Adrenal gland (tissue), 12 donors: Measurements from ENCODE around the gene AQP2. TPM values are rescaled to one million over a fixed set of nuclear protein-coding genes. Genes with fewer than 3 reads are reported as not detected.
A peak's percentile ranks its signal among the peaks of the same experiment; 100 is the strongest.

Experiments
- DNase-seq, 7 donors: peaks; one replicate each; pipeline ENCODE4 v3.0.0-alpha.2; 2019 to 2020
- H3K27ac ChIP-seq, 5 donors: fragments of 200-600 bp; sonication (generic) in 4 of 5; 1 replicate in 3 of 5; 2 replicates in 2 of 5; pipeline versions ENCODE4 v1.5.1 to v1.8.0; 2016 to 2020; ENCODE audit warnings: mild to moderate bottlenecking in 1 of 5
- H3K27me3 ChIP-seq: fragments of 200-600 bp; 2 replicates; pipeline ENCODE4 v1.8.0; 2021
- H3K36me3 ChIP-seq, 2 donors: fragments of 200-600 bp; replicated peaks in 1 of 2; 1 replicate in 1 of 2; 2 replicates in 1 of 2; pipeline versions ENCODE4 v1.5.1 to v1.8.0; 2018 to 2022
- H3K4me1 ChIP-seq, 2 donors: fragments of 200-600 bp; replicated peaks in 1 of 2; 1 replicate in 1 of 2; 2 replicates in 1 of 2; pipeline versions ENCODE4 v1.5.1 to v1.8.0; 2018 to 2021
- H3K4me3 ChIP-seq, 4 donors: fragments of 200-600 bp; sonication (generic) in 3 of 4; one replicate each; pipeline ENCODE4 v1.5.1; 2016 to 2018
- H3K9me3 ChIP-seq, 3 donors: fragments of 200-600 bp; sonication (generic) in 1 of 3; replicated peaks in 1 of 3; 1 replicate in 2 of 3; 2 replicates in 1 of 3; pipeline versions ENCODE4 v1.5.1 to v1.8.0; 2016 to 2021
- POLR2A ChIP-seq, 2 donors: fragments of 450-650 bp; IDR thresholded peaks; one replicate each; pipeline ENCODE4 v1.6.1; 2017; ENCODE audit warnings: antibody characterized with exemption in 2 of 2, mild to moderate bottlenecking in 2 of 2, moderate library complexity in 1 of 2
- WGBS, 4 donors: extraction: QIAGEN DNeasy Blood & Tissue Kit in 2 of 4; methylation state at CpG; one replicate each; pipeline versions ENCODE4 v1.1.5 to v1.1.7; 2013 to 2017; 5-methylcytosine and 5-hydroxymethylcytosine counted together
- intact Hi-C, 2 donors: fragments of 100-400 bp; cut with DNase I; formaldehyde crosslinking; loops; one replicate each; pipeline versions ENCODE4 v1.14.1 to v1.15.0; 2022 to 2023
- polyA plus RNA-seq, 3 donors: library from polyadenylated mRNA; stranded (reverse); fragments of 200-250 nt in 2 of 3; fragments of 350-450 nt in 1 of 3; fragmentation: Illumina TruSeq in 1 of 3; extraction: RNeasy Lipid Tissue Mini Kit (QIAGEN cat#74804) in 1 of 3; gene quantifications; one replicate each; pipeline ENCODE4 v1.2.3, GENCODE V29; 2013 to 2014
- total RNA-seq, 9 donors: library from RNA; depleted of rRNA in 4 of 9; stranded (reverse); fragments of >200 nt in 4 of 9; fragments of 120-200 nt in 1 of 9; fragmentation: NEBNext Ultra II Directional in 1 of 9; extraction: Animal tissue kit (Norgen Biotek cat#: 25700) in 1 of 9; gene quantifications; one replicate each; pipeline versions ENCODE4 v1.1.0 to v1.2.4, GENCODE V29; 2013 to 2023
- TF ChIP-seq, protein P1 (sequence below), 6 experiments: fragments of 450-650 bp in 4 of 6; fragments of 200-600 bp in 2 of 6; sonication (generic) in 1 of 6; IDR thresholded peaks; 1 replicate in 5 of 6; 2 replicates in 1 of 6; pipeline versions ENCODE4 v1.5.1 to v1.8.0; 2016 to 2021; ENCODE audit warnings: antibody characterized with exemption in 6 of 6, mild to moderate bottlenecking in 2 of 6, moderate library complexity in 1 of 6
- donor health status: healthy with polysubstance abuse.
- donor health status: Bipolar disorder and iron deficiency.
- donor health status: DM: yes; HTN: yes; CAD: no.
- donor health status: DM: no; HTN: no; CAD: no.
- donor health status: DM: no; HTN: no; CAD: no.
- donor health status: DM: yes; HTN: yes; CAD: no.

Gene AQP2
- total and polyA plus RNA-seq, 12 donors = 0.10 to 81.0 (median 2.4) TPM; not detected in 1

- no peak for TF ChIP-seq POLR2A (IDR thresholded peaks at IDR 0.05)
- TF ChIP-seq, protein P1, sequence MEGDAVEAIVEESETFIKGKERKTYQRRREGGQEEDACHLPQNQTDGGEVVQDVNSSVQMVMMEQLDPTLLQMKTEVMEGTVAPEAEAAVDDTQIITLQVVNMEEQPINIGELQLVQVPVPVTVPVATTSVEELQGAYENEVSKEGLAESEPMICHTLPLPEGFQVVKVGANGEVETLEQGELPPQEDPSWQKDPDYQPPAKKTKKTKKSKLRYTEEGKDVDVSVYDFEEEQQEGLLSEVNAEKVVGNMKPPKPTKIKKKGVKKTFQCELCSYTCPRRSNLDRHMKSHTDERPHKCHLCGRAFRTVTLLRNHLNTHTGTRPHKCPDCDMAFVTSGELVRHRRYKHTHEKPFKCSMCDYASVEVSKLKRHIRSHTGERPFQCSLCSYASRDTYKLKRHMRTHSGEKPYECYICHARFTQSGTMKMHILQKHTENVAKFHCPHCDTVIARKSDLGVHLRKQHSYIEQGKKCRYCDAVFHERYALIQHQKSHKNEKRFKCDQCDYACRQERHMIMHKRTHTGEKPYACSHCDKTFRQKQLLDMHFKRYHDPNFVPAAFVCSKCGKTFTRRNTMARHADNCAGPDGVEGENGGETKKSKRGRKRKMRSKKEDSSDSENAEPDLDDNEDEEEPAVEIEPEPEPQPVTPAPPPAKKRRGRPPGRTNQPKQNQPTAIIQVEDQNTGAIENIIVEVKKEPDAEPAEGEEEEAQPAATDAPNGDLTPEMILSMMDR (IDR thresholded peaks at IDR 0.05) = no peak
- H3K4me1 ChIP-seq = peaks cover 5 to 13% of the 10 kb centered on the region in 2 donors
- WGBS, 4 donors = 67 to 75% (median 70%) methylated on average over 16 to 21 of the region's 21 CpGs
- no peak overlapping the region for H3K4me3 ChIP-seq
- no peaks in the 10 kb centered on the region for H3K27me3 ChIP-seq
- H3K36me3 ChIP-seq = no peaks in the 10 kb centered on the region
- DNase-seq = peak; percentile 76 to 87 (median 82)
- H3K9me3 ChIP-seq = no peaks in the 10 kb centered on the region
- intact Hi-C loops = loop anchor here in 1 of 2 donors (10.0 kb wide), 1 partner anchor 98 kb away; no protein-coding TSS in a partner anchor
- H3K27ac ChIP-seq = no peak overlapping the region
Observed at GRCh38 chr12:49962861-49963765, 12.6 kb downstream of the AQP2 start.

DNA sequence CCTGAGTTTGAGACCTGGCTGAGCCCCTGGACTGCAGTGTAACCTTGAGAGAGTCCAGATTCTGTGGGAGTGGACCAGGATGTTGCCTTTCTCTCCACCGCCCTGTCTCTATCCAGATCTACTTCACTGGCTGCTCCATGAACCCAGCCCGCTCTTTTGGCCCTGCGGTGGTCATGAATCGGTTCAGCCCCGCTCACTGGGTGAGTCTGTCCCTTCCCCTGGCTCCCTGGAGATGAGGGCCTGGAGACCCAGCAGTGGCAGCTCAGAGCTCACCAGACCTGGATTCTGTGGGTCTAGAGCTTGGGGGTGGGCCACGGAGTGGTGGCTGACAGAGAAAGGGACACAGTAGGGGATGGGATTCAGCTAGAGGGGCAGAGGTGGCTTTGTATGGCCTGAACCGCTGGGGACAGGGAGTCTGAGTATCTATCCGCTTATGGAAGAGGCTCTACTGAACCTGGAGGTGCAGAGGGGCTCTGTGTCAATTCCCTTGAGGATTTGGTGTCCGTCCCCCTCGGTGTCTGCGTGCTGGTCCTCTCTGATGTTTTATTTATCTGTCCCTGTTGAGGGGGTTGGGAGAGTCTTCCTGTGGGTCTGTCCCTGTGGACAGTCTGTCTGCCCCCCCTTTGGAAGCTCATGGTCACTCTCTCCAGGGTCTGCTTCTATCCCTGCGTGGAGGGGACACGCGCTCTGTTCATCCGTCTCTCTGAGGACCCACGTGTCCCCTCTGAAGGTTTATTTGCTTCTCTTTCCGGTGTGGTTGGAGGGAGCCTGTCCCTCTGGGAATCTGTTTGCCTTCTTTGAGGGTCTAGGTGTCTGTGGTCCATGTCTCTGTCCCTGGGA, 13.7 kb downstream of the AQP2 start:
- Histone ChIP-seq H3K36me3 (no peaks in the 10 kb centered on the region), H3K4me1 (peaks cover 5 to 13% of the 10 kb centered on the region in 2 donors), H3K27me3 (no peaks in the 10 kb centered on the region), H3K27ac (no peak overlapping the region), H3K4me3 (no peak overlapping the region), H3K9me3 (no peaks in the 10 kb centered on the region)
- WGBS, 4 donors = 83 to 91% (median 89%) methylated on average over 13 to 17 of the region's 17 CpGs
- DNase-seq = no peak
- TF ChIP-seq, protein P1 (IDR thresholded peaks at IDR 0.05) = no peak
- TF ChIP-seq POLR2A (IDR thresholded peaks at IDR 0.05) = no peak
- intact Hi-C loops = loop anchor here in 1 of 2 donors (10.0 kb wide), 1 partner anchor 99 kb away; no protein-coding TSS in a partner anchor

- peaks cover 3% of the 10 kb centered on the region for H3K27me3 ChIP-seq
- no peak for TF ChIP-seq POLR2A (IDR thresholded peaks at IDR 0.05)
- TF ChIP-seq, protein P1 (IDR thresholded peaks at IDR 0.05) = no peak
Observed at GRCh38 chr12:49964849-49965624, 14.5 kb downstream of the AQP2 start.

More at GRCh38 chr12:49964849-49965624, 14.5 kb downstream of the AQP2 start:
- Histone ChIP-seq H3K4me3 (no peak overlapping the region), H3K9me3 (no peaks in the 10 kb centered on the region), H3K27ac (no peak overlapping the region), H3K4me1 (peaks cover 5 to 13% of the 10 kb centered on the region in 2 donors), H3K36me3 (no peaks in the 10 kb centered on the region)
- WGBS, 4 donors = 68 to 77% (median 70%) methylated on average over 11 to 13 of the region's 13 CpGs
- no peak for DNase-seq
- intact Hi-C loops = loop anchor here (5.0 to 10.0 kb wide), 3 partner anchors 92 to 100 kb away; partner anchors contain the start of gene ASIC1 (in 1 of the 2)
